ENCODE measurements around the gene ZFP1.

Gene ZFP1

DNA sequence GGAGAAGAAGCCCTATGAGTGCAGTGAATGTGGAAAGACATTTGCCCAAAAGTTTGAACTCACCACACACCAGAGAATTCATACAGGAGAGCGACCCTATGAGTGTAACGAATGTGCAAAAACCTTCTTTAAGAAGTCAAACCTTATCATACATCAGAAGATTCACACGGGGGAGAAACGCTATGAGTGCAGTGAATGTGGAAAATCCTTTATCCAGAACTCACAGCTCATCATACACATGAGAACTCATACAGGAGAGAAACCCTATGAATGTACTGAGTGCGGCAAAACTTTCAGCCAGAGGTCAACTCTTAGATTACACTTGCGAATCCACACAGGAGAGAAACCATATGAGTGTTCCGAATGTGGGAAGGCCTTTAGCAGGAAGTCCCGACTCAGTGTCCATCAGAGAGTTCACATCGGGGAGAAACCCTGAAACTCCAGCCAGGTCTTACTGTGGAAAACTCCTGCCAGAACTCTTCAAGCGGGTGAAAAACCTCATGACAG lies 21.6 kb downstream of the ZFP1 start:
- H3K9ac ChIP-seq (ENCODE audit: low read depth, low read length), result no peak overlapping the region
- H4K20me1 ChIP-seq (ENCODE audit: insufficient read depth, low read length), result no peaks in the 10 kb centered on the region
- H3K4me3 ChIP-seq (ENCODE audit: low read depth in 1 of 2, low read length in 2 of 2), result no peak overlapping the region
- H3K36me3 ChIP-seq (ENCODE audit: insufficient read depth, low read length), result peaks cover 65% of the 10 kb centered on the region
- H2AFZ ChIP-seq (ENCODE audit: low read depth, low read length), result no peak overlapping the region
- no peak for TF ChIP-seq EZH2 (IDR thresholded peaks at IDR 0.05; ENCODE audit: borderline replicate concordance, low read depth, low read length, severe bottlenecking)
- TF ChIP-seq, protein P1, sequence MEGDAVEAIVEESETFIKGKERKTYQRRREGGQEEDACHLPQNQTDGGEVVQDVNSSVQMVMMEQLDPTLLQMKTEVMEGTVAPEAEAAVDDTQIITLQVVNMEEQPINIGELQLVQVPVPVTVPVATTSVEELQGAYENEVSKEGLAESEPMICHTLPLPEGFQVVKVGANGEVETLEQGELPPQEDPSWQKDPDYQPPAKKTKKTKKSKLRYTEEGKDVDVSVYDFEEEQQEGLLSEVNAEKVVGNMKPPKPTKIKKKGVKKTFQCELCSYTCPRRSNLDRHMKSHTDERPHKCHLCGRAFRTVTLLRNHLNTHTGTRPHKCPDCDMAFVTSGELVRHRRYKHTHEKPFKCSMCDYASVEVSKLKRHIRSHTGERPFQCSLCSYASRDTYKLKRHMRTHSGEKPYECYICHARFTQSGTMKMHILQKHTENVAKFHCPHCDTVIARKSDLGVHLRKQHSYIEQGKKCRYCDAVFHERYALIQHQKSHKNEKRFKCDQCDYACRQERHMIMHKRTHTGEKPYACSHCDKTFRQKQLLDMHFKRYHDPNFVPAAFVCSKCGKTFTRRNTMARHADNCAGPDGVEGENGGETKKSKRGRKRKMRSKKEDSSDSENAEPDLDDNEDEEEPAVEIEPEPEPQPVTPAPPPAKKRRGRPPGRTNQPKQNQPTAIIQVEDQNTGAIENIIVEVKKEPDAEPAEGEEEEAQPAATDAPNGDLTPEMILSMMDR (IDR thresholded peaks at IDR 0.05; ENCODE audit: borderline replicate concordance, extremely low read depth, low read length, poor library complexity, severe bottlenecking), result no peak
- DNase-seq (no peak), ATAC-seq (ENCODE audit: insufficient read depth, low read depth) (no peak)
- peaks cover 59% of the 10 kb centered on the region for H3K9me3 ChIP-seq (ENCODE audit: insufficient read depth, low read length, severe bottlenecking)
- H3K79me2 ChIP-seq (ENCODE audit: insufficient read depth, low read length), result peaks cover 18% of the 10 kb centered on the region
- H3K27me3 ChIP-seq (ENCODE audit: insufficient read depth, low read length, poor library complexity), result no peaks in the 10 kb centered on the region
- no peaks in the 10 kb centered on the region for H3K4me1 ChIP-seq (ENCODE audit: insufficient read depth, low read length)
- no peak overlapping the region for H3K4me2 ChIP-seq (ENCODE audit: insufficient read depth, low read length)
- no peak overlapping the region for H3K27ac ChIP-seq (ENCODE audit: low read length)

DNA sequence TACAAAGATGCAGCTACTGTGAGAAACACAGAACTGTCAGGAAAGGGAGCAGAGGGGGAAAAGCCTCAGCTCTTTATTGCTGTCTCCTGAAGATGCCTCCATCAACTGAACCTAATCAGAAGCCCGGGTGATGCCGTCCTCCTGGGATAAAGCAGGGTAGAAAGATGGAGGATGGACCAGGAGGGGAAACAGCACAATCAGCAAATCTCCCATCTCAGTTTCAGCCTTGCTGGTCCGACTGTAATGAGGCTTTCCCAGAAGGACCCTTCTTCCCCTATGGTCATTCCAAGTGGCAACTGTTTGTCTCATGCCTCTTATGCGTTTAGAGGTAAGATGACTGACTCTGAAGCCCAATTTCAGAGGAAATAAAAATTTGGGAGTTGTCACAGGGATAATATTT lies 24.3 kb downstream of the ZFP1 start:
- Histone ChIP-seq H3K79me2 (ENCODE audit: insufficient read depth, low read length) (peaks cover under 1% of the 10 kb centered on the region; the same call in 1 of the 2 replicates), H3K4me3 (ENCODE audit: low read depth in 1 of 2, low read length in 2 of 2) (no peak overlapping the region), H4K20me1 (ENCODE audit: insufficient read depth, low read length) (no peaks in the 10 kb centered on the region), H3K4me1 (ENCODE audit: insufficient read depth, low read length) (no peaks in the 10 kb centered on the region), H3K9ac (ENCODE audit: low read depth, low read length) (no peak overlapping the region), H3K36me3 (ENCODE audit: insufficient read depth, low read length) (peaks cover 39% of the 10 kb centered on the region), H3K27me3 (ENCODE audit: insufficient read depth, low read length, poor library complexity) (no peaks in the 10 kb centered on the region), H2AFZ (ENCODE audit: low read depth, low read length) (no peak overlapping the region), H3K27ac (ENCODE audit: low read length) (no peak overlapping the region), H3K9me3 (ENCODE audit: insufficient read depth, low read length, severe bottlenecking) (peaks cover 51% of the 10 kb centered on the region), H3K4me2 (ENCODE audit: insufficient read depth, low read length) (no peak overlapping the region)
- no peak for DNase-seq
- TF ChIP-seq, protein P1 (IDR thresholded peaks at IDR 0.05; ENCODE audit: borderline replicate concordance, extremely low read depth, low read length, poor library complexity, severe bottlenecking), result no peak
- no peak for TF ChIP-seq EZH2 (IDR thresholded peaks at IDR 0.05; ENCODE audit: borderline replicate concordance, low read depth, low read length, severe bottlenecking)
- ATAC-seq (ENCODE audit: insufficient read depth, low read depth), result no peak

DNA sequence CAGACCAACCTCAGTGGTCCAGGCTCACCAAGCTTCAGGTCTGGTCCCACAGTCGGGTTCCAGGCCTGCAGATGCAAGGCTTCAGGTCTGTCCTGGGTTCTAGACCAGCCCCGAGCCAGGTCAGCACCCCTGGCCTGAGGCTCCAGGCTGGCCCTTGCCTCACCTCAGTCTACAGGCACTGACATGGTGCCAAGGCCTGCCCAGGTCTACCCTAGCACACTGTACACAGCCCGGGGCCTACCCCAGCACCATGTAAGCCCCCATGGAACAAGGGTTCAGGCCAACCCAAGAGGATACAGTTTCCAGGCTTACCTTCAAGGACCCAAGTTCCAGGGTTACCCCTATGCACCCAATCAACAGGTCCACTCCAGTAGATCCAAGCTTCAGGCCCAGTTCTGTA lies 26.8 kb downstream of the ZFP1 start:
- DNase-seq (no peak), ATAC-seq (ENCODE audit: insufficient read depth, low read depth) (peak; percentile 39; the same call in 2 of the 3 replicates)
- Histone ChIP-seq H3K4me3 (ENCODE audit: low read depth in 1 of 2, low read length in 2 of 2) (no peak overlapping the region), H3K4me1 (ENCODE audit: insufficient read depth, low read length) (no peaks in the 10 kb centered on the region), H3K4me2 (ENCODE audit: insufficient read depth, low read length) (no peak overlapping the region), H3K27ac (ENCODE audit: low read length) (no peak overlapping the region), H2AFZ (ENCODE audit: low read depth, low read length) (no peak overlapping the region), H4K20me1 (ENCODE audit: insufficient read depth, low read length) (no peaks in the 10 kb centered on the region), H3K9me3 (ENCODE audit: insufficient read depth, low read length, severe bottlenecking) (peaks cover 26% of the 10 kb centered on the region), H3K9ac (ENCODE audit: low read depth, low read length) (no peak overlapping the region), H3K27me3 (ENCODE audit: insufficient read depth, low read length, poor library complexity) (no peaks in the 10 kb centered on the region), H3K79me2 (ENCODE audit: insufficient read depth, low read length) (no peaks in the 10 kb centered on the region), H3K36me3 (ENCODE audit: insufficient read depth, low read length) (peaks cover 14% of the 10 kb centered on the region)
- TF ChIP-seq EZH2 (IDR thresholded peaks at IDR 0.05; ENCODE audit: borderline replicate concordance, low read depth, low read length, severe bottlenecking), result no peak

DNA sequence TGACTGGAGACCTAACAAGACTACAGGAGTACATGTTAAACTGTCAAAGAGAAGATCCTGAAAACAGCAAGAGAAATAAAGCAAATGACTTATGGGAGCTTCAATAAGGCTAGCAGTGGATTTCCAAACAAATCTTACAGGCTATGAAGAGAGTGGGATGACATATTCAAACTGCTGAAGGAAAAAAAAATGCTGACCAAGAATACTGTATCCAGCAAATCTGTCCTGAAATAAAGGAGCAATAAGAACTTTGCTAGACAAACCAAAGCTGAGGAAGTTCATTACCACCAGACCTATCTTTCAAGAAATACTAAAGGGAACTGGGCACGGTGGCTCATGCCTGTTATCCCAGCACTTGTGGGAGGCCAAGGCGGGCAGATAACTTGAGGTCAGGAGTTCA lies 28.6 kb downstream of the ZFP1 start:
- Histone ChIP-seq H3K27me3 (ENCODE audit: insufficient read depth, low read length, poor library complexity) (no peaks in the 10 kb centered on the region), H3K4me2 (ENCODE audit: insufficient read depth, low read length) (no peak overlapping the region), H3K27ac (ENCODE audit: low read length) (no peak overlapping the region), H3K9me3 (ENCODE audit: insufficient read depth, low read length, severe bottlenecking) (peaks cover 17% of the 10 kb centered on the region), H3K4me1 (ENCODE audit: insufficient read depth, low read length) (no peaks in the 10 kb centered on the region), H4K20me1 (ENCODE audit: insufficient read depth, low read length) (no peaks in the 10 kb centered on the region), H3K9ac (ENCODE audit: low read depth, low read length) (no peak overlapping the region), H2AFZ (ENCODE audit: low read depth, low read length) (no peak overlapping the region), H3K4me3 (ENCODE audit: low read depth in 1 of 2, low read length in 2 of 2) (no peak overlapping the region), H3K36me3 (ENCODE audit: insufficient read depth, low read length) (no peaks in the 10 kb centered on the region; the same call in 1 of the 2 replicates), H3K79me2 (ENCODE audit: insufficient read depth, low read length) (no peaks in the 10 kb centered on the region)
- TF ChIP-seq, protein P1 (IDR thresholded peaks at IDR 0.05; ENCODE audit: borderline replicate concordance, extremely low read depth, low read length, poor library complexity, severe bottlenecking), result no peak
- no peak for TF ChIP-seq EZH2 (IDR thresholded peaks at IDR 0.05; ENCODE audit: borderline replicate concordance, low read depth, low read length, severe bottlenecking)
- ATAC-seq (ENCODE audit: insufficient read depth, low read depth) (no peak), DNase-seq (no peak)
